Stomach (tissue), 9 donors: ENCODE measurements around the gene S100P. TPM values are rescaled to one million over a fixed set of nuclear protein-coding genes. Genes with fewer than 3 reads are reported as not detected.
A peak's percentile ranks its signal among the peaks of the same experiment; 100 is the strongest.

Source experiments
- DNase-seq, 2 donors: peaks; one replicate each; pipeline versions ENCODE4 v3.0.0 to v3.0.0-alpha.2; 2013 to 2019
- H3K27ac ChIP-seq, 5 donors: fragments of 200-600 bp in 4 of 5; sonication (generic) in 4 of 5; one replicate each; pipeline ENCODE4 v1.5.1; 2013 to 2019; ENCODE audit warnings: mild to moderate bottlenecking in 1 of 5, moderate library complexity in 1 of 5
- H3K27me3 ChIP-seq, 3 donors: fragments of 200-600 bp; sonication (generic); one replicate each; pipeline ENCODE4 v1.5.1; 2017 to 2019; ENCODE audit warnings: mixed run types in 1 of 3
- H3K36me3 ChIP-seq, 4 donors: fragments of 200-600 bp; sonication (generic); 1 replicate in 3 of 4; 2 replicates in 1 of 4; pipeline ENCODE4 v1.5.1; 2016 to 2019
- H3K4me1 ChIP-seq, 4 donors: fragments of 200-600 bp; sonication (generic); one replicate each; pipeline ENCODE4 v1.5.1; 2016 to 2019
- H3K4me3 ChIP-seq, 4 donors: fragments of 200-600 bp; sonication (generic) in 3 of 4; one replicate each; pipeline ENCODE4 v1.5.1; 2016 to 2019; ENCODE audit warnings: mild to moderate bottlenecking in 1 of 4
- H3K9me3 ChIP-seq, 4 donors: fragments of 200-600 bp; sonication (generic); one replicate each; pipeline ENCODE4 v1.5.1; 2016 to 2019
- EP300 ChIP-seq: sonication (generic); formaldehyde crosslinking; IDR thresholded peaks from one replicate; pipeline ENCODE4 v1.6.1; 2017; ENCODE audit warnings: antibody characterized with exemption
- POLR2A ChIP-seq, 4 donors: fragments of 450-650 bp; IDR thresholded peaks; one replicate each; pipeline ENCODE4 v1.6.1; 2016; ENCODE audit warnings: antibody characterized with exemption in 4 of 4, control low read depth in 2 of 4, mild to moderate bottlenecking in 1 of 4, moderate library complexity in 1 of 4
- POLR2AphosphoS5 ChIP-seq, 3 donors: sonication (generic); formaldehyde crosslinking; IDR thresholded peaks; one replicate each; pipeline ENCODE4 v1.6.1; 2016; ENCODE audit warnings: antibody characterized with exemption in 3 of 3
- WGBS, 5 donors: extraction: QIAGEN DNeasy Blood & Tissue Kit in 3 of 5; methylation state at CpG; one replicate each; pipeline versions ENCODE4 v1.1.5 to v1.1.7; 2013 to 2018; 5-methylcytosine and 5-hydroxymethylcytosine counted together
- intact Hi-C: fragments of 100-400 bp; cut with DNase I; formaldehyde crosslinking; loops from one replicate; pipeline ENCODE4 v1.15.1; 2023; ENCODE audit warnings: low total_unique reads
- polyA plus RNA-seq, 3 donors: library from polyadenylated mRNA; stranded (reverse); fragments of 200-250 nt; gene quantifications; one replicate each; pipeline ENCODE4 v1.2.3, GENCODE V29; 2013
- total RNA-seq, 5 donors: library from RNA; depleted of rRNA; stranded (reverse); fragments of >200 nt; gene quantifications; one replicate each; pipeline versions ENCODE4 v1.1.0 to v1.2.3, GENCODE V29; 2014 to 2016
- TF ChIP-seq, protein P1 (sequence below), 7 experiments: fragments of 450-650 bp in 4 of 7; fragments of 200-600 bp in 3 of 7; sonication (generic) in 3 of 7; IDR thresholded peaks; one replicate each; pipeline ENCODE4 v1.5.1; 2016 to 2019; ENCODE audit warnings: antibody characterized with exemption in 7 of 7, control low read depth in 2 of 7, mild to moderate bottlenecking in 1 of 7
- donor health status: healthy with polysubstance abuse.
- donor health status: Bipolar disorder and iron deficiency.
- donor health status: healthy.

S100P gene
- total and polyA plus RNA-seq, 8 donors = 3.1 to 2,173 (median 142) TPM; not detected in 1

DNA sequence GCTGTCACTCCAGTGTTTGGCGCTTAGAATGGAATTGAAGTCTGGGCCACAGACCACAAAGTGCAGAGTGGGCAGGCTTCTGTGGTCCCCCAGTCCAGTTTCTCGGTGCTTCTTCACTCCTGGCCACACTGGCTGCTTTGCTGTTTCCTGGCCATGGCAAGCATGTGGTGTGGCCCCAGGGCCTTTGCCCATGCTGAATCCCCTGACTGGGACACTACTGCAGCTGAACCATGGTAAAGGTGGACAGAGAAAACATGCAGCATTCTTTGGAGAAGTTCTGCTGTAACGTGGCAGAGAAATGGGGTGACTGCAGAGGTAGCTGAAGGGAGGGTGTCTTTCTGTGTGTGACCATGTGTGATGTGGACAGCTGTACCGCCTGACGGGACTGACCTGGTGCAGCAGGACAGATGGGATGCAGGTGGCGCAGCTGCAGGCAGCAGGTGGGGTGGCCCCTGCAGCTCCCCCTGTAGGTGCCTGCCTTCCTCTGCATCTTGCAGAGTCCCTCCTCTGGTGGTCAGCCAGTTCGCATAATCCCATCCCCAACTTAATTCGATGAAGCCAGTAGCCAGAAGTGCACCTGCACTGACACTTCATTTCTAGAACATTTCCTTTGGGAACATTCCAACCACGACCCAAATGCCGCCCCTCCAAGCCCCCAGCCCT lies 13.2 kb upstream of the S100P start:
- Histone ChIP-seq H3K27ac (no peak overlapping the region), H3K4me3 (no peak overlapping the region), H3K27me3 (no peaks in the 10 kb centered on the region), H3K4me1 (peaks cover 11 to 24% (median 22%) of the 10 kb centered on the region in 4 donors), H3K36me3 (peaks cover 0 to 13% (median 7%) of the 10 kb centered on the region in 4 donors), H3K9me3 (peaks cover 0 to 4% (median 0%) of the 10 kb centered on the region in 4 donors)
- intact Hi-C loops = no loop called here
- DNase-seq = no peak
- TF ChIP-seq, protein P1, sequence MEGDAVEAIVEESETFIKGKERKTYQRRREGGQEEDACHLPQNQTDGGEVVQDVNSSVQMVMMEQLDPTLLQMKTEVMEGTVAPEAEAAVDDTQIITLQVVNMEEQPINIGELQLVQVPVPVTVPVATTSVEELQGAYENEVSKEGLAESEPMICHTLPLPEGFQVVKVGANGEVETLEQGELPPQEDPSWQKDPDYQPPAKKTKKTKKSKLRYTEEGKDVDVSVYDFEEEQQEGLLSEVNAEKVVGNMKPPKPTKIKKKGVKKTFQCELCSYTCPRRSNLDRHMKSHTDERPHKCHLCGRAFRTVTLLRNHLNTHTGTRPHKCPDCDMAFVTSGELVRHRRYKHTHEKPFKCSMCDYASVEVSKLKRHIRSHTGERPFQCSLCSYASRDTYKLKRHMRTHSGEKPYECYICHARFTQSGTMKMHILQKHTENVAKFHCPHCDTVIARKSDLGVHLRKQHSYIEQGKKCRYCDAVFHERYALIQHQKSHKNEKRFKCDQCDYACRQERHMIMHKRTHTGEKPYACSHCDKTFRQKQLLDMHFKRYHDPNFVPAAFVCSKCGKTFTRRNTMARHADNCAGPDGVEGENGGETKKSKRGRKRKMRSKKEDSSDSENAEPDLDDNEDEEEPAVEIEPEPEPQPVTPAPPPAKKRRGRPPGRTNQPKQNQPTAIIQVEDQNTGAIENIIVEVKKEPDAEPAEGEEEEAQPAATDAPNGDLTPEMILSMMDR (IDR thresholded peaks at IDR 0.05) = no peak
- TF ChIP-seq POLR2A (IDR thresholded peaks at IDR 0.05) (no peak), EP300 (no peak), POLR2AphosphoS5 (IDR thresholded peaks at IDR 0.05) (no peak)
- WGBS, 5 donors = 85 to 89% (median 89%) methylated on average over 9 to 10 of the region's 10 CpGs

DNA sequence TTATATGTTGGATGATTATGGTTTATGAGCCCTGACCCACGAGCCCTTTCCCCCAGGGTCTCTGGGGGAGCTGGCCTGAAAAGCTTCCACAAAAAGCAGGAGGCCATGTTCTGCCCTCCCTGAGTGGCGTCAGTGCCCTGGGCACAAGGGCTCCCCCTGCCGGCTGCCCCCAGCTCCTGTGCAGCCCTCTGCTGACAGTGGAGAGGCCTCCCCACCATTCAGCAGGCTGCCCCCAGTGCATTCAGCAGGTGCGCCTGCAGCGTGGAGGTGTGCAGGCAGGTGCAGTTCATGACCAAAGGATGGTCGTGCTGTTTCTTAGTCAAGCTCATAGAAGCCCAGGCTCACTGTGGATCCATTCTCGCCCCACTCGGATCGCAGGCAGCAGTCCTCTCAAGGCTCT lies 12.5 kb upstream of the S100P start:
- peaks cover 0 to 13% (median 5%) of the 10 kb centered on the region in 4 donors for H3K36me3 ChIP-seq
- 72 to 90% (median 81%) methylated on average over 6 to 9 of the region's 9 CpGs for WGBS, 5 donors
- H3K27ac ChIP-seq = no peak overlapping the region
- TF ChIP-seq POLR2AphosphoS5 (IDR thresholded peaks at IDR 0.05) (no peak), EP300 (no peak), POLR2A (IDR thresholded peaks at IDR 0.05) (no peak)
- TF ChIP-seq, protein P1 (IDR thresholded peaks at IDR 0.05) = peak in 2 of 7 experiments; percentile 10
- peaks cover 0 to 4% (median 0%) of the 10 kb centered on the region in 4 donors for H3K9me3 ChIP-seq
- intact Hi-C loops = no loop called here
- H3K4me3 ChIP-seq = no peak overlapping the region
- H3K27me3 ChIP-seq = no peaks in the 10 kb centered on the region
- DNase-seq = no peak
- H3K4me1 ChIP-seq = peaks cover 4 to 17% (median 15%) of the 10 kb centered on the region in 4 donors

DNA sequence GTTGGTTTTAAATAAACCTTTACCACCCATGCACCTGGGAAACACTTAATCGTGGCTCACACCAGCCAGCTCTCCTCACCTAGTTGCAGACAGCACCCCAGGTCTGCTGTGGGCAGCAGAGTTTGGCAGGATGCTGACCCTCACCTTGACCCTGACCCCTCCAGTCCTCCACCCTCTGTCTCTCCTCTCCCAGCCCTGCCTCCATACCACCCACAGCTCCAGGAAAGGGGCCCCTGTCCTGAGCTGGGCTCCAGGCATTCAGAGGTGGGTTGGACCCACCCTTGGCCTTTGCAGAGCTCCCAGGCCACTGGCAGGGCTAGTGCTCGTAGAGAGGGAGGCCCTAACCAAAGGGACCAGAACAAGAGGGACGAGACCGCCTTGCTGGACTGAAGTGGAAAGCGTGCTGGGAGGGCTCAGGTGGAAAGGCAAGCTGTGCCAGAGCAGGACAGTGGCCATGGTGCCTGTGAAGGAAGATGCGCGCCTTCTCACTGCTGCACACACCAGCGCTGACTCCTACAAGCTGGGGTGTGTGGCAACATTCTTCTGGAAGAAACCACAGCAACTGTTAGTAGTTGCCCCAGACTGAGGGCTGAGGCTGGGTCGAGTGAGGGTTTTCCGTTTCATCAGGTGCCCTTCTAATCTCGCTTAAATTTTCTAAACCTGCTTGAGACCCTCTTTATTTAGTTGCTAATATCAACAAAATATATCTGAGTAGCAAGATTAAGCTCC lies 10.7 kb upstream of the S100P start:
- TF ChIP-seq POLR2AphosphoS5 (IDR thresholded peaks at IDR 0.05) (no peak), EP300 (no peak), POLR2A (IDR thresholded peaks at IDR 0.05) (no peak)
- TF ChIP-seq, protein P1 (IDR thresholded peaks at IDR 0.05) = no peak
- 72 to 80% (median 74%) methylated on average over 11 of the region's 11 CpGs for WGBS, 5 donors
- intact Hi-C loops = no loop called here
- Histone ChIP-seq H3K9me3 (peaks cover 0 to 4% (median 0%) of the 10 kb centered on the region in 4 donors), H3K4me3 (no peak overlapping the region), H3K4me1 (peaks cover 2 to 4% (median 3%) of the 10 kb centered on the region in 4 donors), H3K27me3 (no peaks in the 10 kb centered on the region), H3K27ac (no peak overlapping the region), H3K36me3 (peaks cover 0 to 7% (median 0%) of the 10 kb centered on the region in 4 donors)
- DNase-seq = no peak

DNA sequence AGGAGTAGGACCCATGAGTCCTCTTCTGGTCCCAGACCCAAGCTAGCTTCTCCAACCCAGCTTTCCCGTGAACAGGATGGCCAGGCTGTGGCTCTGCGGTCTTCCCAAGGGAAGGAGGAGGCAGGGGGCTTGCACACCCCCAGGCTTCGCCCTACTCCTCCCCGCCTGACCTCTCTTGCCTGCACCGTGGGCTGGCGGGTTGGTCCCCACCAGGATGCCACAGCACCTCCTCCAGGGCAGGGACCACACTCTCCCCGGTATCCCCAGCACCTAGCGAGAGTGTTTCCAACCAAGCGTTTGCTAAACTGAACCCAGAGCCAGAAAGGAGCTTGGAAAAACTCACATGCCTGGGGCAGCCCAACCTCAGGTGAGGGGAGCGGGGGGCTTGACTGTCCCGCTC lies 9.0 kb upstream of the S100P start:
- no peak for DNase-seq
- H3K36me3 ChIP-seq = peaks cover 0 to 7% (median 0%) of the 10 kb centered on the region in 4 donors
- WGBS, 5 donors = 83 to 94% (median 91%) methylated on average over 7 to 11 of the region's 11 CpGs
- H3K4me3 ChIP-seq = no peak overlapping the region
- TF ChIP-seq, protein P1 (IDR thresholded peaks at IDR 0.05) = no peak
- TF ChIP-seq POLR2AphosphoS5 (IDR thresholded peaks at IDR 0.05) = no peak
- no peak for TF ChIP-seq POLR2A (IDR thresholded peaks at IDR 0.05)
- no peak for TF ChIP-seq EP300
- H3K27me3 ChIP-seq = no peaks in the 10 kb centered on the region
- H3K4me1 ChIP-seq = peaks cover 16 to 20% (median 20%) of the 10 kb centered on the region in 4 donors
- intact Hi-C loops = no loop called here
- H3K9me3 ChIP-seq = peaks cover 0 to 4% (median 0%) of the 10 kb centered on the region in 4 donors
- H3K27ac ChIP-seq = no peak overlapping the region
